ENCODE data around the gene PLCH1.

The PLCH1 gene

GRCh38 chr3:155778462-155778861, 33.6 kb upstream of the PLCH1 start:
- H4K20me1 ChIP-seq (ENCODE audit: insufficient read depth, low read length), result no peaks in the 10 kb centered on the region
- no peaks in the 10 kb centered on the region; the same call in 1 of the 2 replicates for H3K9me3 ChIP-seq (ENCODE audit: insufficient read depth, low read length)
- H3K79me2 ChIP-seq (ENCODE audit: low read length), result no peaks in the 10 kb centered on the region
- no peaks in the 10 kb centered on the region for H3K27me3 ChIP-seq (ENCODE audit: low read depth, low read length)
- no peak overlapping the region for H3K9ac ChIP-seq (ENCODE audit: low read length)
- H3K4me1 ChIP-seq (ENCODE audit: low read length), result peaks cover 3% of the 10 kb centered on the region; the same call in 1 of the 2 replicates
- H3K4me2 ChIP-seq (ENCODE audit: low read length), result no peak overlapping the region
- TF ChIP-seq CTCF (IDR thresholded peaks at IDR 0.05; ENCODE audit: low read depth, low read length) (no peak), EZH2phosphoT487 (IDR thresholded peaks at IDR 0.05; ENCODE audit: low read depth) (no peak)
- peaks cover 12% of the 10 kb centered on the region for H3K36me3 ChIP-seq (replicated peaks; ENCODE audit: low read depth, low read length)
- H2AFZ ChIP-seq (ENCODE audit: low read depth, low read length), result no peak overlapping the region
- no peak overlapping the region for H3K27ac ChIP-seq (ENCODE audit: low read length)
- no peak overlapping the region for H3K4me3 ChIP-seq (ENCODE audit: low read length)

- no peaks in the 10 kb centered on the region for H4K20me1 ChIP-seq (ENCODE audit: insufficient read depth, low read length)
- H3K79me2 ChIP-seq (ENCODE audit: low read length), result no peaks in the 10 kb centered on the region
- H2AFZ ChIP-seq (ENCODE audit: low read depth, low read length), result no peak overlapping the region
- no peaks in the 10 kb centered on the region for H3K27me3 ChIP-seq (ENCODE audit: low read depth, low read length)
- H3K36me3 ChIP-seq (replicated peaks; ENCODE audit: low read depth, low read length), result peaks cover 8% of the 10 kb centered on the region
- no peaks in the 10 kb centered on the region for H3K4me1 ChIP-seq (ENCODE audit: low read length)
- H3K4me2 ChIP-seq (ENCODE audit: low read length), result no peak overlapping the region
- H3K4me3 ChIP-seq (ENCODE audit: low read length), result no peak overlapping the region
- peaks cover 11% of the 10 kb centered on the region; the same call in 1 of the 2 replicates for H3K9me3 ChIP-seq (ENCODE audit: insufficient read depth, low read length)
- no peak overlapping the region for H3K27ac ChIP-seq (ENCODE audit: low read length)
- H3K9ac ChIP-seq (ENCODE audit: low read length), result no peak overlapping the region
- TF ChIP-seq CTCF (IDR thresholded peaks at IDR 0.05; ENCODE audit: low read depth, low read length), result no peak
- no peak for TF ChIP-seq EZH2phosphoT487 (IDR thresholded peaks at IDR 0.05; ENCODE audit: low read depth)
Measured at GRCh38 chr3:155772801-155773200, 27.9 kb upstream of the PLCH1 start.

- Histone ChIP-seq H3K4me1 (ENCODE audit: low read length) (peaks cover 4% of the 10 kb centered on the region), H3K79me2 (ENCODE audit: low read length) (no peaks in the 10 kb centered on the region), H3K36me3 (replicated peaks; ENCODE audit: low read depth, low read length) (peaks cover 8% of the 10 kb centered on the region), H3K9me3 (ENCODE audit: insufficient read depth, low read length) (peaks cover 11% of the 10 kb centered on the region; the same call in 1 of the 2 replicates), H4K20me1 (ENCODE audit: insufficient read depth, low read length) (no peaks in the 10 kb centered on the region), H3K27ac (ENCODE audit: low read length) (no peak overlapping the region), H3K9ac (ENCODE audit: low read length) (no peak overlapping the region), H3K27me3 (ENCODE audit: low read depth, low read length) (no peaks in the 10 kb centered on the region), H3K4me3 (ENCODE audit: low read length) (no peak overlapping the region), H2AFZ (ENCODE audit: low read depth, low read length) (no peak overlapping the region), H3K4me2 (ENCODE audit: low read length) (no peak overlapping the region)
- no peak for TF ChIP-seq EZH2phosphoT487 (IDR thresholded peaks at IDR 0.05; ENCODE audit: low read depth)
- no peak for TF ChIP-seq CTCF (IDR thresholded peaks at IDR 0.05; ENCODE audit: low read depth, low read length)
Measured at GRCh38 chr3:155771126-155771525, 26.3 kb upstream of the PLCH1 start.

GRCh38 chr3:155766206-155766605, 21.3 kb upstream of the PLCH1 start:
- Histone ChIP-seq H2AFZ (ENCODE audit: low read depth, low read length) (no peak overlapping the region), H3K79me2 (ENCODE audit: low read length) (no peaks in the 10 kb centered on the region), H4K20me1 (ENCODE audit: insufficient read depth, low read length) (no peaks in the 10 kb centered on the region), H3K4me2 (ENCODE audit: low read length) (no peak overlapping the region), H3K4me1 (ENCODE audit: low read length) (peaks cover 10% of the 10 kb centered on the region), H3K9me3 (ENCODE audit: insufficient read depth, low read length) (peaks cover 11% of the 10 kb centered on the region; the same call in 1 of the 2 replicates), H3K27ac (ENCODE audit: low read length) (no peak overlapping the region), H3K36me3 (replicated peaks; ENCODE audit: low read depth, low read length) (peaks cover 8% of the 10 kb centered on the region), H3K9ac (ENCODE audit: low read length) (no peak overlapping the region), H3K4me3 (ENCODE audit: low read length) (no peak overlapping the region), H3K27me3 (ENCODE audit: low read depth, low read length) (no peaks in the 10 kb centered on the region)
- no peak for TF ChIP-seq EZH2phosphoT487 (IDR thresholded peaks at IDR 0.05; ENCODE audit: low read depth)
- TF ChIP-seq CTCF (IDR thresholded peaks at IDR 0.05; ENCODE audit: low read depth, low read length), result no peak
